Measurements from ENCODE around the gene B4GALNT1.

Gene B4GALNT1

GRCh38 chr12:57577981-57578758, 54.8 kb downstream of the B4GALNT1 start:
- no peaks in the 10 kb centered on the region for H3K9me3 ChIP-seq (ENCODE audit: severe bottlenecking)
- no peaks in the 10 kb centered on the region for H3K36me3 ChIP-seq (ENCODE audit: low read depth)
- ATAC-seq (ENCODE audit: low read depth) (no peak), DNase-seq (ENCODE audit: low spot score) (no peak)
- TF ChIP-seq CTCF (IDR thresholded peaks at IDR 0.05; ENCODE audit: poor library complexity, severe bottlenecking) = no peak
- no peaks in the 10 kb centered on the region for H3K27me3 ChIP-seq (ENCODE audit: insufficient read depth, poor library complexity, severe bottlenecking)
- H3K4me3 ChIP-seq (ENCODE audit: severe bottlenecking) = no peak overlapping the region
- no peak overlapping the region for H3K27ac ChIP-seq (ENCODE audit: poor library complexity, severe bottlenecking)
- H3K4me1 ChIP-seq (ENCODE audit: insufficient read depth, poor library complexity, severe bottlenecking) = no peaks in the 10 kb centered on the region

- Histone ChIP-seq H3K4me1 (ENCODE audit: insufficient read depth, poor library complexity, severe bottlenecking) (no peaks in the 10 kb centered on the region), H3K27ac (ENCODE audit: poor library complexity, severe bottlenecking) (no peak overlapping the region), H3K36me3 (ENCODE audit: low read depth) (no peaks in the 10 kb centered on the region), H3K9me3 (ENCODE audit: severe bottlenecking) (no peaks in the 10 kb centered on the region), H3K4me3 (ENCODE audit: severe bottlenecking) (no peak overlapping the region), H3K27me3 (ENCODE audit: insufficient read depth, poor library complexity, severe bottlenecking) (no peaks in the 10 kb centered on the region)
- no peak for DNase-seq (ENCODE audit: low spot score)
- no peak for TF ChIP-seq CTCF (IDR thresholded peaks at IDR 0.05; ENCODE audit: poor library complexity, severe bottlenecking)
- ATAC-seq (ENCODE audit: low read depth) = no peak
Measured at GRCh38 chr12:57576613-57577160, 56.3 kb downstream of the B4GALNT1 start.
